Skeletal muscle cell (primary cell): Measurements from ENCODE around the gene NEUROD6.

Experiments used
- DNase-seq: peaks from one replicate; pipeline ENCODE4 v3.0.0-alpha.2; 2010; ENCODE audit warnings: low read depth
- H3K4me3 ChIP-seq: 2 replicates; pipeline ENCODE4 v1.5.1; 2011; ENCODE audit warnings: low read depth, mild to moderate bottlenecking, control low read depth, low read length, moderate library complexity

The NEUROD6 gene

GRCh38 chr7:31335884-31336201 lies 4.7 kb downstream of the NEUROD6 start:
- no peak for DNase-seq
- H3K4me3 ChIP-seq = no peak overlapping the region

- DNase-seq = no peak
- no peak overlapping the region for H3K4me3 ChIP-seq
Observed at GRCh38 chr7:31335161-31335856, 5.2 kb downstream of the NEUROD6 start.

GRCh38 chr7:31333291-31333690 lies 7.2 kb downstream of the NEUROD6 start:
- no peak for DNase-seq
- H3K4me3 ChIP-seq = no peak overlapping the region

- no peak for DNase-seq
- H3K4me3 ChIP-seq = no peak overlapping the region
Observed at GRCh38 chr7:31327071-31327470, 13.5 kb downstream of the NEUROD6 start.

- no peak for DNase-seq
- H3K4me3 ChIP-seq = no peak overlapping the region
Observed at GRCh38 chr7:31326416-31326815, 14.1 kb downstream of the NEUROD6 start.

GRCh38 chr7:31323101-31323500 lies 17.4 kb downstream of the NEUROD6 start:
- no peak overlapping the region for H3K4me3 ChIP-seq
- no peak for DNase-seq

- no peak for DNase-seq
- no peak overlapping the region for H3K4me3 ChIP-seq
Observed at GRCh38 chr7:31320675-31321074, 19.9 kb downstream of the NEUROD6 start.

- DNase-seq = no peak
- H3K4me3 ChIP-seq = no peak overlapping the region
Observed at GRCh38 chr7:31318313-31318712, 22.2 kb downstream of the NEUROD6 start.

- no peak overlapping the region for H3K4me3 ChIP-seq
- DNase-seq = no peak
Observed at GRCh38 chr7:31316876-31317275, 23.6 kb downstream of the NEUROD6 start.

- DNase-seq = no peak
- no peak overlapping the region for H3K4me3 ChIP-seq
Observed at GRCh38 chr7:31315758-31316157, 24.8 kb downstream of the NEUROD6 start.

GRCh38 chr7:31314781-31315180 lies 25.7 kb downstream of the NEUROD6 start:
- DNase-seq = no peak
- H3K4me3 ChIP-seq = no peak overlapping the region

- no peak for DNase-seq
- no peak overlapping the region for H3K4me3 ChIP-seq
Observed at GRCh38 chr7:31312889-31313288, 27.6 kb downstream of the NEUROD6 start.

GRCh38 chr7:31311552-31311951 lies 29.0 kb downstream of the NEUROD6 start:
- no peak for DNase-seq
- no peak overlapping the region for H3K4me3 ChIP-seq

- DNase-seq = no peak
- H3K4me3 ChIP-seq = no peak overlapping the region
Observed at GRCh38 chr7:31310321-31310935, 30.1 kb downstream of the NEUROD6 start.

- H3K4me3 ChIP-seq = no peak overlapping the region
- DNase-seq = no peak
Observed at GRCh38 chr7:31309407-31309806, 31.1 kb downstream of the NEUROD6 start.

GRCh38 chr7:31308652-31309051 lies 31.9 kb downstream of the NEUROD6 start:
- no peak overlapping the region for H3K4me3 ChIP-seq
- DNase-seq = no peak

- no peak overlapping the region for H3K4me3 ChIP-seq
- DNase-seq = no peak
Observed at GRCh38 chr7:31307972-31308371, 32.6 kb downstream of the NEUROD6 start.

GRCh38 chr7:31305260-31305659 lies 35.3 kb downstream of the NEUROD6 start:
- no peak overlapping the region for H3K4me3 ChIP-seq
- DNase-seq = no peak

- H3K4me3 ChIP-seq = no peak overlapping the region
- no peak for DNase-seq
Observed at GRCh38 chr7:31304446-31304845, 36.1 kb downstream of the NEUROD6 start.

GRCh38 chr7:31302356-31302755 lies 38.2 kb downstream of the NEUROD6 start:
- no peak for DNase-seq

GRCh38 chr7:31299336-31299735 lies 41.2 kb downstream of the NEUROD6 start:
- H3K4me3 ChIP-seq = no peak overlapping the region
- DNase-seq = no peak

More at GRCh38 chr7:31302356-31302755, 38.2 kb downstream of the NEUROD6 start:
- no peak overlapping the region for H3K4me3 ChIP-seq
